DND-41 (cell line): ENCODE data around the gene ISYNA1.
A peak's percentile ranks its signal among the peaks of the same experiment; 100 is the strongest.

Experiments used
- ATAC-seq: fragments of 200-7000 bp; cut with Tn5 transposase; 3 replicates; pipeline ENCODE4 v1.9.1; 2021; ENCODE audit warnings: low read depth; ENCODE audit not compliant: insufficient read depth
- DNase-seq: peaks from one replicate; pipeline ENCODE4 v3.0.0-alpha.2; 2020
- H2AFZ ChIP-seq: 2 replicates; pipeline ENCODE4 v1.6.0; 2012; ENCODE audit warnings: low read depth, low read length
- H3K27ac ChIP-seq: 2 replicates; pipeline ENCODE4 v1.5.1; 2012; ENCODE audit warnings: low read length, inconsistent platforms
- H3K27me3 ChIP-seq: fragments of 200-600 bp; sonication (generic); 2 replicates; pipeline ENCODE4 v1.6.0; 2012; ENCODE audit warnings: low read length, mild to moderate bottlenecking, inconsistent platforms; ENCODE audit not compliant: insufficient read depth, poor library complexity
- H3K36me3 ChIP-seq: 2 replicates; pipeline ENCODE4 v1.5.1; 2012; ENCODE audit warnings: low read length, inconsistent platforms; ENCODE audit not compliant: insufficient read depth
- H3K4me1 ChIP-seq: 2 replicates; pipeline ENCODE4 v1.5.1; 2012; ENCODE audit warnings: mild to moderate bottlenecking, low read length; ENCODE audit not compliant: insufficient read depth
- H3K4me2 ChIP-seq: 2 replicates; pipeline ENCODE4 v1.6.0; 2012; ENCODE audit warnings: mild to moderate bottlenecking, moderate library complexity, low read length, inconsistent platforms; ENCODE audit not compliant: insufficient read depth
- H3K4me3 ChIP-seq, 2 experiments: fragments of 200-600 bp in 1 of 2; shearing (Covaris generic) in 1 of 2; 2 replicates each; pipeline ENCODE4 v1.5.1; 2012 to 2016; ENCODE audit warnings: inconsistent platforms in 2 of 2, low read length in 2 of 2, mild to moderate bottlenecking in 2 of 2, low read depth in 1 of 2, moderate library complexity in 1 of 2
- H3K79me2 ChIP-seq: 2 replicates; pipeline ENCODE4 v1.6.0; 2012; ENCODE audit warnings: low read length, inconsistent platforms; ENCODE audit not compliant: insufficient read depth
- H3K9ac ChIP-seq: 2 replicates; pipeline ENCODE4 v1.6.0; 2012; ENCODE audit warnings: low read depth, mild to moderate bottlenecking, inconsistent platforms, low read length, moderate library complexity
- H3K9me3 ChIP-seq: 2 replicates; pipeline ENCODE4 v1.5.1; 2012; ENCODE audit warnings: low read length, moderate library complexity, mild to moderate bottlenecking, inconsistent platforms; ENCODE audit not compliant: insufficient read depth, severe bottlenecking
- H4K20me1 ChIP-seq: 2 replicates; pipeline ENCODE4 v1.6.0; 2012; ENCODE audit warnings: low read length; ENCODE audit not compliant: insufficient read depth
- CTCF ChIP-seq: IDR thresholded peaks from 2 replicates; pipeline ENCODE4 v1.5.1; 2012; ENCODE audit warnings: borderline replicate concordance, low read length, moderate library complexity, mild to moderate bottlenecking; ENCODE audit not compliant: poor library complexity, severe bottlenecking; ENCODE audit errors: extremely low read depth
- EZH2 ChIP-seq: IDR thresholded peaks from 3 replicates; pipeline ENCODE4 v1.6.1; 2012; ENCODE audit warnings: borderline replicate concordance, low read depth, mild to moderate bottlenecking, moderate library complexity, low read length, inconsistent platforms; ENCODE audit not compliant: severe bottlenecking

The ISYNA1 gene

GRCh38 chr19:18401580-18402112 is 36.3 kb downstream of the ISYNA1 start:
- H3K9ac ChIP-seq = no peak overlapping the region
- no peaks in the 10 kb centered on the region for H3K79me2 ChIP-seq
- H2AFZ ChIP-seq = no peak overlapping the region
- no peak overlapping the region for H3K4me3 ChIP-seq
- no peaks in the 10 kb centered on the region for H3K36me3 ChIP-seq
- TF ChIP-seq CTCF = peak; percentile 39
- TF ChIP-seq EZH2 = no peak
- H4K20me1 ChIP-seq = no peaks in the 10 kb centered on the region
- no peaks in the 10 kb centered on the region for H3K4me1 ChIP-seq
- H3K27ac ChIP-seq = no peak overlapping the region
- H3K4me2 ChIP-seq = no peak overlapping the region
- no peaks in the 10 kb centered on the region for H3K27me3 ChIP-seq
- ATAC-seq (peak; percentile 60), DNase-seq (peak; percentile 45)
- no peaks in the 10 kb centered on the region for H3K9me3 ChIP-seq

GRCh38 chr19:18399008-18399407 is 38.9 kb downstream of the ISYNA1 start:
- Histone ChIP-seq H3K9ac (no peak overlapping the region), H3K36me3 (no peaks in the 10 kb centered on the region), H3K4me3 (no peak overlapping the region), H3K27me3 (no peaks in the 10 kb centered on the region), H3K4me1 (no peaks in the 10 kb centered on the region), H2AFZ (no peak overlapping the region), H3K4me2 (no peak overlapping the region), H3K27ac (no peak overlapping the region), H3K79me2 (no peaks in the 10 kb centered on the region), H4K20me1 (no peaks in the 10 kb centered on the region), H3K9me3 (no peaks in the 10 kb centered on the region)
- ATAC-seq (no peak), DNase-seq (no peak)
- TF ChIP-seq EZH2 (no peak), CTCF (no peak)

GRCh38 chr19:18397242-18398202 is 40.4 kb downstream of the ISYNA1 start, which contains the start of gene LRRC25:
LRRC25 (minus strand) TSS chr19:18397622; CDS start chr19:18396963, 659 bp downstream.
- Histone ChIP-seq H3K9me3 (no peaks in the 10 kb centered on the region), H3K79me2 (no peaks in the 10 kb centered on the region), H3K4me3 (no peak within 1 kb of the TSS), H2AFZ (no peak within 1 kb of the TSS), H4K20me1 (no peaks in the 10 kb centered on the region), H3K9ac (no peak within 1 kb of the TSS), H3K4me1 (no peaks in the 10 kb centered on the region), H3K27me3 (no peaks in the 10 kb centered on the region), H3K27ac (no peak within 1 kb of the TSS), H3K4me2 (no peak within 1 kb of the TSS), H3K36me3 (no peaks in the 10 kb centered on the region)
- ATAC-seq (no peak), DNase-seq (no peak)
- TF ChIP-seq CTCF = no peak
- no peak for TF ChIP-seq EZH2
